GM21723 (cell line): ENCODE results near the gene PITX3.

ENCODE experiments used
- ATAC-seq: cut with Tn5 transposase; IDR thresholded peaks from one replicate; pipeline ENCODE4 v1.9.1; 2021; ENCODE audit warnings: mild to moderate bottlenecking, moderate library complexity; ENCODE audit not compliant: unreplicated experiment

The PITX3 gene

DNA sequence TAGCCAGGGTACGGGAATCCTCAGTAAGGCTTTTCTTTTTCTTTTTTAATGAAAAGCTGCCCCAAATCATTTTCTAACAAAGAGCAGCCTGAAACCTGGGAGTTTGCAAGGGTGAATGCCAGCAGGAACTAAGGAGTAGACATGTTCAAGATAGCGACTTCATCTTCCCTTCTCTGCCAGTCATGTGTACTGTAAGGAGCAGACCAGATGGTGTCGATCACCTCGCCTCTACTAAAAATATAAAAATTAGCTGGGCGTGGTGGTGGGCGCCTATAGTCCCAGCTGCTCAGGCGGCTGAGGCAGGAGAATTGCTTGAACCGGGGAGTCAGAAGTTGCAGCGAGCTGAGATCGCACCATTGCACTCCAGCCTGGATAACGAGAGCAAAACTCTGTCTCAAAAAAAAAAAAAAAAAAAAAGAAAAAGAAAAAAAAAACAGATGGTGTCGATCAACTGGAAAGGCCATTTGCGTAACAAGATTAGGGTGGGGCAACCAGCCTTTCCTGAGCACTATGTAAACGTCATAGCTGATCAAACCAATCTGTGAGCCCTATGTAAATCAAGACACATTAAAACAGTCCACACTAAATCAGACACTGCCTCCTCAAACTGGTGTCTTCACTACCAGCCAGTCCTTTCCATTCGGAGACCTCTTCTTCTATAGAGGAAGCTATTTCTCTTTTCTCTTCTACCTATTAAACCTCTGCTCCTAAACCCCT lies 55.3 kb downstream of the PITX3 start:
- no peak for ATAC-seq

DNA sequence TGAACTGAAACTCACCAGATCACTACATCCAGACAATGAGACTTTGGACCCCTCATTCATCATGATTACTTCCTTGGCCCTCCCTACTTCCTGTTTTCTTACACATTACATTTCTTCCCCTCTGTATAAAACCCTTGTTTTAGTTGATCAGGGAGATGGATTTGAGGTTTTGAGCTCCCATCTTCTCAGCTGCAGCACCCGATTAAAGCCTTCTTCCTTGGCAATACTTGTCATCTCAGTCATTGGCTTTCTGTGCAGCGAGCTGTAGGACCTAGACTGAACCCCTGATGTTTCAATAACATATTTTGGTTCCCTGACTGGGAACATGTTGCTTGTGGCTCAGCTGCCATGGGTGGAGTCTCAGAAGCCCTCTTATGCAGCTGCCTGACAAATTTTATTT lies 56.0 kb downstream of the PITX3 start:
- no peak for ATAC-seq

DNA sequence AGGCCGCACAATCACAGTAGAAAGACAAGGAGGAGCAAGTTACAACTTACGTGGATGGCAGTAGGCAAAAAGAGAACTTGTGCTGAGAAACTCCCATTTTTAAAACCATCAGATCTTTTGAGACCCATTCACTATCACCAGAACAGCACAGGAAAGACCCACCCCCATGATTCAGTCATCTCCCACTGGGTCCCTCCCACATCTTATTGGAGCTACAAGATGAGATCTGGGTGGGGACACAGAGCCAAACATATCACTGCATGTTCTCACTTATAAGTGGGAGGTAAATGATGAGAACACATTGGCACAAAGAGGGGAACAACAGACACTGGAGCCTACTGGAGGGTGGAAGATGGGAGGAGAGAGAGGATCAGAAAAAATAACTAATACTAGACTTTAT lies 56.7 kb downstream of the PITX3 start:
- ATAC-seq, result no peak
